GM21786 (cell line): ENCODE results near the gene YAP1.

Experiments used
- ATAC-seq: cut with Tn5 transposase; IDR thresholded peaks from one replicate; pipeline ENCODE4 v1.9.1; 2021; ENCODE audit not compliant: unreplicated experiment

YAP1 gene

DNA sequence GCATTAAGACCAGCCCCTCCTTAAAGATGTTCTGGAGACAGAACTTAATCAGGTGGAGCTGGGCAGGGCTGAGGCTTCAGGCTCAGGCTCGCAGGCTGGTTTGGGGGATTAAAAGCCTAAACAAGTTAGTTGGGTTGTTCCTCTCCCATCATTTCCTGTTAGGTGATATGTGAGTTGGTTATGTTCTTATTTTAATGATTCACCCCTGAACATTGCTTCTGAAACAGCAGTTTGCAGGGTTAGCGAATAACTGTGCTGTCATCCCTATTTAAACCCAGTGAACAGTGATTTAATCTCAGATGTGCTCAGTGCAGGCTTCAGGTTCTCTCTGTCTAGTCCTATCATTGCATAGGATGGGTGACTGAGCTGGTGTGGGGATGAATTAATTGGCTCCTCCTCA lies 159.7 kb downstream of the YAP1 start:
- ATAC-seq: no peak

DNA sequence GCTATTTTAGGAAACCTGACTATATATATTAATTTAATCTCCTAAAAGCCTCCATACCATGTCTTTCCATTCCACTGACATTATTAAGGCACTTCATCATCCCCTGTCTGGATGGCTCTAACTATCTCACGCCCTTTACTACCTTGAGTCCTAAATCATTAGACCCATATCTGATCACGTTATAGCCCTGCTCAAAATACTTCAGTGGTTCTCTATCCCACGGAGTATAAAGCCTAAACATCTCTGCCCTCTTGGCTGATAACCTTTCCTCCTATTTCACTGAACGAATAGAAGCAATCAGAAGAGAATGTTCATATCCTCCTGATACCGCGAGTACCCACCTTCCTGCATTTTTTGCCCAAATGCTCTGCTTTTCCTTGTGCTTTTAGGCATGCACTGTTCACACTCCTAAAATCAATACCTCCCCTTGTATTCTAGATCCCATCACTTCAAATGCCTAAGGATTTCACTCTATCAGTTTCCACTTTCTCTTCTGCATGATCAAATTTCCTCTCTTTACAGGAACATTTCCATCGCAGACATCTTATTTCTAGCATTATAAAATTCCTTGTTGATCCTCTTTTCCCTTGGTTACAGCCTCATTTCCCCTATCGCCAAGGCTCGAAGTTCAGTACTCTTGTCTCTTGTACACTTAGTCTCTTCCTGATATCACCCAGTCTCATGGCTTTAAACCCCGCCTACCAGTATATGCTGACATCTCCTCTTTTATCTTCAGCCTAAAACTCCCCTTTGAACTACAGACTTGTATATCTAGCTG lies 162.0 kb downstream of the YAP1 start:
- no peak for ATAC-seq

DNA sequence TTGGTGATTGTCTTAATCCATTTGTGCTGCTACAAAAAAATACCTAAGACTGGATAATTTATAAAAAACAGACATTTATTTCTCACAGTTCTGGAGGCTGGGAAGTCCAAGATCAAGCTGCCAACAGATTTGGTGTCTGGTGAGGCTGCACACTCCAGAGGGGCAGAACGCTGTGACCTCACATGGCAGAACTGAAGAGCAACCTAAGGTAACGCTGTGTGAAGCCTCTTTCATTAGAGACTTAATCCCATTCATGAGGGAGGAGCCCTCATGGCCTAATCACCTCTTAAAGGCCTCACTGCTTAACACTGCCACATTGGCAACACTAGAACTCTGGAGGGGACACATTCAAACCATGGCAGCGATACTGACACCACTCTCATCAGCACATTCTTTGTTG lies 164.4 kb downstream of the YAP1 start:
- no peak for ATAC-seq

DNA sequence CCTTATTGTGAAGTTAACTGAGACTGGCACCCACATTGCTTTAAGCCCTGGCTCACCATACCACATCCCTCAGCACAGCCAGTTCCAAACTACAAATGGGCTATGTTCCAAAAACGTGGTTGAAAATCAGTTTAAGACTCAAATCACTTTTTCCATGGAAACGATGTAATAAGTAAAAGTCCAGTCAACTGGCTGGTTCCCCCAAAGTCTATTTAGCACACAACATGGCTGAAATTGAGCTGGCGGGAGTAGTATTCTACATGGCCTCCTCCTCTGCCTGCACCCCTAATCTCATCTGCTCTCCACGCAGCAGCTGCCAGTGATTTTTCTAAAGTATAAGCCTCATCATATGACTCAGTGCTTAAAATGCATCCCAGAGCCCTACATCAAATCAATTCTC lies 166.1 kb downstream of the YAP1 start:
- ATAC-seq: no peak

DNA sequence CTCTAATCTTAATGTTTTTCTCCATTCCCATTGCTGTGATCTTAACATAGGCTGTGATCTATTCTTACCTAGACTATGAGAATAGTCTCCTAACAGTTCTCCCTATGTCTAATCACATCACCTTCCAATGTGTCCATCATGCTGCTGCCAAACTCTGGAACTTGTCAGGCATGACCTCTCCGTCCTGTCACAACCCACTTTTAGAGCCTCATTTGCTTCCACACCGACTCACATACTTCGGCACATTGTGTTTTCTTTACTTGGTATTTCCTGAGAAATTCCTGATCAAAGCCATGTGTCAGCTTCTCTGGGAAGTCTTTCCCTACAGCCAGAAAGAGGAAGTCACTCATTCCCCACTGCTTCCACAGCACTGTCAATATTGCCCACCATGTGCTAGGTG lies 166.5 kb downstream of the YAP1 start:
- ATAC-seq: no peak

DNA sequence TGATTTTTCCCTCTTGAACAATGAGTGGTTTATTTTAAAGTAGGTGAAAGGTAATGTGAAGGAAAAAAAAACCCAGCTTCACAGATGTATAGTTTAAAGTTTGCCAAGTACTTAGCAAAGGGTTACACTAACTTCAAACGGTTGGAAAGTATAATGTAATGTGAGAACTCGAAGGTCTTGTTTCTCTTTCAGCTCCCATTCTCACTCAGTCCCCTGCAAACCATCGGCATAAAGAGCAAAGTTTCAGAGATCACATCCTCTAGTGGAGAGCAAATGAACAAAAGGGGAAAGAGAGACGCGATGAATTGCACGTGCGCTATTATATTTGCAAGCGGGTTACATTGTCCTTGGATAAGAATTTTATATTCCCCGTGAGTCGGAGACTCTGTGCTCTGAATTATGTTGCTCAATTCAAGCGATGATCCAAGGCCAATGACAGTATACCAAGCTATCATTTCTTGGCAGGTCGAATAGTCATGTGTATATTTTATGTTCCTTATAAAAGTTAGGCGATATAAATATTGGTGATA lies 169.5 kb downstream of the YAP1 start:
- peak; percentile 99 for ATAC-seq

DNA sequence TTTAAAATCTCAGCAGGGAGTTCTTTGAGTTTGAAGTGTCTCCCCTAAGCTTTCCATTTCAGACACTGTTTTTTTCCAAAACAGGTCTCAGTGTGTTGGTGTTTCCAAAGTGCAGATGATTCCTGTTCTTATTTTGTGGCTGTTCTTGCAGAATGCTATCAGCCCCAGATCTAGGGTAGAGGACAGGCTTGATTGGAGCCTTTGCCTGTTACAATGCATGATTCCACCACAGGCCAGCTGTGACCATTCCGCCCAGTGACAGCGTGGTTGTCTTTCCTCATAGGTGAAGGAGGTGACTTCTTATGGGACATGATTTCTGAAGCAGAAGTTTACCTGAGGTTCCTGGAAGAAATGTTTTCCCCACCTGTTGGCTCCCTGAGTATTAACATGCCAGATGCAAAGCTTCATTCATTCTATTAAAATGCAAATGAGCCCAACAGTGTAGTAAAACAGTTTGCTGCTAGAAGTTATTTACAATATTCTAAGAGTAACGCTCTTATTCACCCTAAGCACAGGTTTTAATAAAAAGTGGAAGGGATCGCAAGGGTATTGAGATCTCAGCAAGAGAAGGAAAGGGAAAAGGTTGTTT lies 170.1 kb downstream of the YAP1 start:
- no peak for ATAC-seq
